ENCODE results near the gene KRT80.

KRT80 gene

GRCh38 chr12:52215587-52216031, 23.8 kb upstream of the KRT80 start:
- H3K27ac ChIP-seq (ENCODE audit: low read depth, low read length), result no peak overlapping the region
- no peaks in the 10 kb centered on the region for H3K27me3 ChIP-seq (ENCODE audit: control insufficient read depth in 1 of 2, insufficient read depth in 2 of 2, low read length in 2 of 2)
- no peaks in the 10 kb centered on the region for H3K9me3 ChIP-seq (ENCODE audit: low read length)

DNA sequence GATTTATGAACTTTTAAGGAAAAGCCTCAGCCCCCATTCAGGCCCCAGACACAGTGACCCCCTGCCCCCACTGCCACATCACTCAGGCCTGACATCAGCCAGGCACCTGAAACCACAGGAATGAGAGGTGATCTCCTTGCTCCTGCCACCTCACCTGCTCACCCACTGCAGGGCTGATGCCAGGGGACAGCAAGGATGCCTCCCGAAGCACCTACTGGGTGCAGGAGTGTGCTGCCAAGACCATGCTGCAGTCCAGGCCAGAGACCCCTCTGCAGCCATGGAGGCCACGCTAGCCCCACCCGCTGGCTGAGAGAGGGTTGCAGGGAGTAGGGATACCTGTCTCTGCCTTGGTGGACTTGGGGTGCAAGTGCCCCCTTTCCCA, 22.6 kb upstream of the KRT80 start:
- Histone ChIP-seq H3K27ac (ENCODE audit: low read depth, low read length) (no peak overlapping the region), H3K9me3 (ENCODE audit: low read length) (no peaks in the 10 kb centered on the region), H3K27me3 (ENCODE audit: control insufficient read depth in 1 of 2, insufficient read depth in 2 of 2, low read length in 2 of 2) (no peaks in the 10 kb centered on the region), H3K4me3 (ENCODE audit: low read depth in 1 of 2, low read length in 2 of 2) (no peak overlapping the region), H3K9ac (ENCODE audit: low read length) (no peak overlapping the region), H3K36me3 (ENCODE audit: insufficient read depth, low read length) (no peaks in the 10 kb centered on the region), H3K4me1 (ENCODE audit: insufficient read depth, low read length) (no peaks in the 10 kb centered on the region)

More at GRCh38 chr12:52215587-52216031, 23.8 kb upstream of the KRT80 start:
- Histone ChIP-seq H3K36me3 (ENCODE audit: insufficient read depth, low read length) (no peaks in the 10 kb centered on the region), H3K4me1 (ENCODE audit: insufficient read depth, low read length) (no peaks in the 10 kb centered on the region), H3K9ac (ENCODE audit: low read length) (no peak overlapping the region), H3K4me3 (ENCODE audit: low read depth in 1 of 2, low read length in 2 of 2) (no peak overlapping the region)

- no peak overlapping the region for H3K9ac ChIP-seq (ENCODE audit: low read length)
- no peaks in the 10 kb centered on the region for H3K36me3 ChIP-seq (ENCODE audit: insufficient read depth, low read length)
- H3K27me3 ChIP-seq (ENCODE audit: control insufficient read depth in 1 of 2, insufficient read depth in 2 of 2, low read length in 2 of 2), result no peaks in the 10 kb centered on the region
- no peaks in the 10 kb centered on the region for H3K9me3 ChIP-seq (ENCODE audit: low read length)
- H3K4me1 ChIP-seq (ENCODE audit: insufficient read depth, low read length), result no peaks in the 10 kb centered on the region
- no peak overlapping the region for H3K4me3 ChIP-seq (ENCODE audit: low read depth in 1 of 2, low read length in 2 of 2)
- no peak overlapping the region for H3K27ac ChIP-seq (ENCODE audit: low read depth, low read length)
These were observed 22.0 kb upstream of the KRT80 start for GRCh38 chr12:52213564-52214420.

- no peak overlapping the region for H3K27ac ChIP-seq (ENCODE audit: low read depth, low read length)
- no peak overlapping the region for H3K9ac ChIP-seq (ENCODE audit: low read length)
- no peaks in the 10 kb centered on the region for H3K9me3 ChIP-seq (ENCODE audit: low read length)
- no peaks in the 10 kb centered on the region for H3K27me3 ChIP-seq (ENCODE audit: control insufficient read depth in 1 of 2, insufficient read depth in 2 of 2, low read length in 2 of 2)
- H3K36me3 ChIP-seq (ENCODE audit: insufficient read depth, low read length), result no peaks in the 10 kb centered on the region
- H3K4me1 ChIP-seq (ENCODE audit: insufficient read depth, low read length), result no peaks in the 10 kb centered on the region
- no peak overlapping the region for H3K4me3 ChIP-seq (ENCODE audit: low read depth in 1 of 2, low read length in 2 of 2)
These were observed 21.1 kb upstream of the KRT80 start for GRCh38 chr12:52212701-52213563.

DNA sequence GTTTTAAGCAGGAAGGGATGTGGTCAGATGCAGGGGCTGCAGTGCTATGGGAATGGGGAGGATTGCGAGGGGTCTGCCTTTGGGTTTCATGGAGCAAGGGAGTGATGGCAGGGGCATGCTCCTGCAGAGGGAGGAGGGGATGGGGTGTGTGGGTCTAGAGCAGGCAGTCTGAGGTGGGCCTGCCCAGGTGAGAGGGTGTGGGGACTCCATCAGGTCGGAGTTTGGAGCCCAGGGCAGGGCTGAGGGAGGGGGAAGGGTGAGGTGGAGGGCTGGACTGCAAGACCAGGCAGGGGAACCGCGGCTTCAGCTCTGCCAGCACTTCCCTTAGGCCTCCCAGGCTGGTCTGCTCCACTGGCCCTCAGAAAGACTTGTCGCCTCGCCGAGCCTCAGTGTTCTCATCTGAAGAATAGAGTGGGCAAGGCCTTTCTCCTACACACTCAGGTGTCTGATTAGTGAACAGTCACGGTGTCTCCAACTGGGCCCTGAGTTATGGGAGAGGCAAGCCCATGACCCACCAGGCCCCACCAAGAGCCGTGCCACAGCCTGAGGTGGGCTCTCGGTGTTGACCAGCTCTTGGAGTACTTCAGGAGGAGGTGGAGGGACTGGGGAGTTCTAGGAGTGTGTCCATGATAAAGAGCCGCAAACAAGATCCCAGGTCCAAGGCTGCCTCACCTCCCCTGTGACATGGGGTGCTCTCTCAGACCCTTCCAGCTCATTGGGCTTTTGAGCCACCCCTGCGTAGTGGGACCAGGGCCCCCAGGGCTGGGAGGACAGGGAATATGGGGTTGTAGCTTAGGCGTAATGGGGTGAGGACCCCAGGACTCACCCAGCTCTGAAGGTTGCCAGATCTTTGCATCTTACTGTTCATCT, 20.1 kb upstream of the KRT80 start:
- H3K4me3 ChIP-seq (ENCODE audit: low read depth in 1 of 2, low read length in 2 of 2), result no peak overlapping the region
- no peaks in the 10 kb centered on the region for H3K27me3 ChIP-seq (ENCODE audit: control insufficient read depth in 1 of 2, insufficient read depth in 2 of 2, low read length in 2 of 2)
- no peaks in the 10 kb centered on the region for H3K9me3 ChIP-seq (ENCODE audit: low read length)
- no peaks in the 10 kb centered on the region for H3K4me1 ChIP-seq (ENCODE audit: insufficient read depth, low read length)
- no peak overlapping the region for H3K27ac ChIP-seq (ENCODE audit: low read depth, low read length)
- no peaks in the 10 kb centered on the region for H3K36me3 ChIP-seq (ENCODE audit: insufficient read depth, low read length)
- H3K9ac ChIP-seq (ENCODE audit: low read length), result no peak overlapping the region

DNA sequence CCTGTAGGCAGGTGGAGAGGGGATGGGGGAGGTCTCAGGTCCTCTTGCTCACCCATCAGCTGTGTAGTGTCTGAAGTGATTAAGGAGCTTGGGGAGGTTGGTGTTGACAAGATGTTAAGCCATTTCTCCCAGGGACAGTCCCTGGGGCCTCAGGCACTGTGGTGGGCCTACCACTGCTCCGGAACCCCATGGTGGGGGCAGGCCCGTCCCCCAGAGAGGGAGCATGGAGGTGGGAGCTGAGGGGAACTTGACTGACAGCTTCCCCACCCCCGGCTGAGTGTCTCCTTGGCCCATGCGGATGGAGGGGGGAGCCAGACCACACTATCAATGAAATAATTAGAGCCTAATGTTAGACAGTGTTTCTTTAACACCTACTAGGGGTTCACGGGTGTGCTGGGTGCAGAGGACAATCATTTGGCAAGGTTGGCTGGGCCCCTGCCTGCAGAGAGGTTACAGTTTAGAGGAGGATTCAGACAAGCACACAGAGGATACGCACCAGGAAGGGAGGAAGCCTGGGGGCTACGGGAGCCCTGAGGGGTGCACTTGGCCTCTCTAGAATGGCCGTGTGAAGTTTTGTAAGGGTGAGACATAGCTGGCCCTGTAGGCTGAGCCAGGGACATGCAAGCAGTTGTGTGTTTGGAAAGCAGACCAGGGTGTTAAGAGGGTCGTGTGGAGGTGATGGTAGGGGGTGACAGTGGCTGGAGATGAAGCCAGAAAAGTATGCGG, 19.3 kb upstream of the KRT80 start:
- no peaks in the 10 kb centered on the region for H3K36me3 ChIP-seq (ENCODE audit: insufficient read depth, low read length)
- no peaks in the 10 kb centered on the region for H3K4me1 ChIP-seq (ENCODE audit: insufficient read depth, low read length)
- no peak overlapping the region for H3K27ac ChIP-seq (ENCODE audit: low read depth, low read length)
- H3K9me3 ChIP-seq (ENCODE audit: low read length), result no peaks in the 10 kb centered on the region
- no peaks in the 10 kb centered on the region for H3K27me3 ChIP-seq (ENCODE audit: control insufficient read depth in 1 of 2, insufficient read depth in 2 of 2, low read length in 2 of 2)
- no peak overlapping the region for H3K4me3 ChIP-seq (ENCODE audit: low read depth in 1 of 2, low read length in 2 of 2)
- no peak overlapping the region for H3K9ac ChIP-seq (ENCODE audit: low read length)

DNA sequence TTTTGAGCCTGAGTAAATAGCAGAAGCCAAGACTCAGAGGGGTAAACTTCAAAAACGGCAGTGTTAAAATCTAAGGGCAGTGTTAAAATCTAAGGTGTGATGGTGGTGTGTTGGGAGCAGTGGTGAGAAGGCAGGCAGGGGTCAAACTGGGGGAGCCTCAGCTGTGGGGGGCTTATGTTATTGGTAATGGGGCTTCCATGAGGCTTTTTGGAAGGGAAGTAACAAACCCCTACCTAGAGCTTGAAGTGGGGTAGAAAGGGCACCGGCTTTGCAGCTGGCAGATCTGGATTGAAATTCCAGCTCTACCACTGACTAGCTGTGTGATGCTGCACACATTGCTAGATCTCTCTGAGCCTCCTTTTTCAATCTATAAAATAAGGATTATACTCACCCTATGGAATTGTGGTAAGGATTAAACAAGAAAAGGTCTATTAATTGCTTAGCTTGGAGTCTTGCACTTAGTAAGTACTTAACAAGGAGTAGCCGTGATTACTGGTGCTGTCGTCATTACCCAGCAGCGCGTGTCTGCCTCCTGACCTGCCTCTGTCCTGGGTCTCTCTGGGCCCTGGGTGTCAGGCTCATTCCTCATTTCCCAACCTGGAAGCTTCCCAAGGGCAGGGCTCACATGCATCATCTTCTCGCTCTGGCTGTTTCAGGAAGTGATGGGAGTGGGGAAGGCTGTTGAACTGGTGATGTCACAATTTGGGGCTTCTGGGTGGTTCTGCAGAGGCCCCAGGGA, 18.5 kb upstream of the KRT80 start:
- H3K9ac ChIP-seq (ENCODE audit: low read length), result no peak overlapping the region
- H3K36me3 ChIP-seq (ENCODE audit: insufficient read depth, low read length), result no peaks in the 10 kb centered on the region
- no peaks in the 10 kb centered on the region for H3K9me3 ChIP-seq (ENCODE audit: low read length)
- H3K4me3 ChIP-seq (ENCODE audit: low read depth in 1 of 2, low read length in 2 of 2), result no peak overlapping the region
- no peak overlapping the region for H3K27ac ChIP-seq (ENCODE audit: low read depth, low read length)
- no peaks in the 10 kb centered on the region for H3K27me3 ChIP-seq (ENCODE audit: control insufficient read depth in 1 of 2, insufficient read depth in 2 of 2, low read length in 2 of 2)
- H3K4me1 ChIP-seq (ENCODE audit: insufficient read depth, low read length), result no peaks in the 10 kb centered on the region

GRCh38 chr12:52209321-52209720, 17.5 kb upstream of the KRT80 start:
- H3K27ac ChIP-seq (ENCODE audit: low read depth, low read length), result no peak overlapping the region
- H3K36me3 ChIP-seq (ENCODE audit: insufficient read depth, low read length), result no peaks in the 10 kb centered on the region
- no peaks in the 10 kb centered on the region for H3K27me3 ChIP-seq (ENCODE audit: control insufficient read depth in 1 of 2, insufficient read depth in 2 of 2, low read length in 2 of 2)
- H3K4me3 ChIP-seq (ENCODE audit: low read depth in 1 of 2, low read length in 2 of 2), result no peak overlapping the region
- H3K4me1 ChIP-seq (ENCODE audit: insufficient read depth, low read length), result no peaks in the 10 kb centered on the region
- no peak overlapping the region for H3K9ac ChIP-seq (ENCODE audit: low read length)
- no peaks in the 10 kb centered on the region for H3K9me3 ChIP-seq (ENCODE audit: low read length)

- Histone ChIP-seq H3K4me1 (ENCODE audit: insufficient read depth, low read length) (no peaks in the 10 kb centered on the region), H3K36me3 (ENCODE audit: insufficient read depth, low read length) (no peaks in the 10 kb centered on the region), H3K9ac (ENCODE audit: low read length) (no peak overlapping the region), H3K27me3 (ENCODE audit: control insufficient read depth in 1 of 2, insufficient read depth in 2 of 2, low read length in 2 of 2) (no peaks in the 10 kb centered on the region), H3K27ac (ENCODE audit: low read depth, low read length) (no peak overlapping the region), H3K4me3 (ENCODE audit: low read depth in 1 of 2, low read length in 2 of 2) (no peak overlapping the region), H3K9me3 (ENCODE audit: low read length) (no peaks in the 10 kb centered on the region)
These were observed 16.8 kb upstream of the KRT80 start for GRCh38 chr12:52208424-52209165.

DNA sequence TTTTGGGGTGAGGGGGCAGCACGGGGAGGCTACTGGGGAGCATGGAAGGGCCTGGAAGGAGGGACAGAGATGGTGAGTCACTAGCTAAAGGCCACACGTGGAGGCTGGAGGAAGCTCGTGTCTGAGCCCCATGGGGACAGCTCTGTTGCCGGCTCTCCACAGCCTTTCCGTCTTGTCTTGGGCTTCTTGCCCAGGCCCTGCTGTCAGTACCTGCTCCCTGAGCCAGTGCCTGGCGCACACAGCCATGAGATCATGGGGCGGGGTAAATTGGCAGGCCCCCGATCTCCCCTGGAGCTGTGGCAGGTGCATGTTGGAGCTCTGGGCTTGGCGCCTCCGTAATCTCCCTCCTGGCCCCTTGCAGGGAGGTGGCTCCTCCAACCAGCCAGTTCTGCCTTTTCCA, 16.1 kb upstream of the KRT80 start:
- no peak overlapping the region for H3K27ac ChIP-seq (ENCODE audit: low read depth, low read length)
- H3K4me1 ChIP-seq (ENCODE audit: insufficient read depth, low read length), result no peaks in the 10 kb centered on the region
- no peaks in the 10 kb centered on the region for H3K36me3 ChIP-seq (ENCODE audit: insufficient read depth, low read length)
- no peak overlapping the region for H3K9ac ChIP-seq (ENCODE audit: low read length)
- H3K4me3 ChIP-seq (ENCODE audit: low read depth in 1 of 2, low read length in 2 of 2), result no peak overlapping the region
- H3K27me3 ChIP-seq (ENCODE audit: control insufficient read depth in 1 of 2, insufficient read depth in 2 of 2, low read length in 2 of 2), result no peaks in the 10 kb centered on the region
- H3K9me3 ChIP-seq (ENCODE audit: low read length), result no peaks in the 10 kb centered on the region
